Stimulated activated CD8-positive, alpha-beta memory T cell treated with anti-CD3 and anti-CD28 coated beads, Interleukin-15, amount 100 ng/mL, for 24 hours (primary cell): ENCODE results near the gene DPT.
"Not testable (repeated sequence)": the region's sequence is repeated elsewhere in the genome, so short reads cannot be mapped to it uniquely, and the experiment has no call there.

Source experiments
- DNase-seq: peaks from one replicate; pipeline ENCODE4 v3.0.0-alpha.2; 2020; ENCODE audit warnings: low read depth

Gene DPT

DNA sequence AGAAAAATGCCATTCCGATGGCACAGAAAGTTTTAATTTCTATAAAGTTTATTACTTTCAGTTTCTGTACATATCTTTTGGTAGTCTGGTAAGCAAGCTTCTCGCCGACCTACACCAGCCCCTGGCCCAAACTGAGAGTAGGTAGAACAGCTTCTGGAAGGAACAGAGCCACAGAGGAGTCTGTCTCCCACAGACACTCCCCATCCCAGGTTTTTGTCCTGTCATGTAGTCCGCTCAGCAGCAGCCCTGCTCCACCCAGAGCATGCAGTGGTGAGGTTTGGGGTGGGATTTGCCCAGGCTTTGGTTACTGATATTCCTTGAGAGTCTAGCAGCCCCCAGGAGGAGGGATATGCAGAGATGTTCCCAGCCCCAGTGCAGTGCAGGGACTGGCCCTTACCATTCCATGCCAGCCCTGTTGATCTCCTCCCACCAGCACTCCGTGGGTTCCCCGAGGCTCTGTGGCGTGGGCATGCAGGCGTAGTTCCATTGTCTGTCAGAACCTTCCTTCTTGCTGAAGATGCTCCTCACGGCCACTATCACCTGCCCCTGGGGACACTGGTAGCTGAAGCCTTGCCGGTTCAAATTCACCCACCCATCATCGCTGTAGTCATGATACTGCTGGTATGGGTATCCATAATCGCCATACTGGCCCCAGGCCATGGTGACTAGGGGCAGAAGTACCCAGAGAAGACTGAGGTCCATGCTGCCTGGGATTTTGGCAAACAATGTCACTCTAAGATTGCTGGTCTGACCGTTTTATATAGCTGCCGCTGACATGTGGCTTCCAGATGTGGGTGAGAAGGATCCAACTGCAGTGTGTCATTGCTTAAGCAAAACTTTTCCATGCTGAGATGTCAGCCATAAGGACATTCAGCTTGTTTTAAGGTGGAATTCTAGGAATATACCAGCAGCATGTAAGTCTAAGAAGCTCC lies at the start of gene DPT:
DPT (minus strand) TSS at position 734 of the 932 bp plus-strand sequence; CDS start at position 702, 32 bp downstream.
- DNase-seq, result no peak

DNA sequence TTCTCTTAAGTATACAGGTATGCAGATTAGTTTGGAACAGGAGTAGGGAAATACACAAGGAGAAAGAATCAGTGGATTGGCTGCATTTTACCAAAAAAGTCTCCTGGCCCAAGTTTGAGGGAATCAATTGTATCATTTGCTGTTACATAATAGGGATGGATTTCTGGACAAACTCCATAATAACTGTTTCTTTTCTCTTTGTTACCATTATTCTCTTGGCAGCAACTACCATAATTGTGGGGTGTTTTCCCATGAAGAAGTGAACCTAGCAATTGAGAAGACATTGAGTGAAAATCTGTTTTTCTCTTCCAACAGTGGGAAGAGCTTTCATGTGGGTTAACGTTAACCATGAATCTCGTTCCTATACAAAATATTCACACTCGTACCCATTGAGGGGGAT lies 46.4 kb upstream of the DPT start:
- DNase-seq, result no peak

DNA sequence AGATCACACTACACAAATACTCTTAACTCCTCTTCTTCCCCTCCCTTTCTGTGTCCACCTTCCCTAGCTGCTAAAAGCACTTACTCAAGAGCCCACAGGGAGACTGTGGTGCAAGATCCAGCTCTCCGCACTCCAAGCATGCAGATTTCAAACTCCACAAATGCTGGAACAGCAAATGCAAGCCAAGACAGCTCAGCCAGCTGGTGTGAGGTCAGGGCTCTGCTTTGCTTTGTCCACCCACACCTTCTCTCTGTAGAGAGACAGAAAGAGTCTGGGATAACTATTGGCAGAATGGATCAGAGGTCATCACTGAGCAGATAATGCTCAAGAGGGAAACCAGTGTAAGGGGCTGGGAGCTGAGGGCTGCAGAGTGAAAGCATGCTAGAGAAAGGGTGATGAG lies 45.2 kb upstream of the DPT start:
- no peak for DNase-seq

DNA sequence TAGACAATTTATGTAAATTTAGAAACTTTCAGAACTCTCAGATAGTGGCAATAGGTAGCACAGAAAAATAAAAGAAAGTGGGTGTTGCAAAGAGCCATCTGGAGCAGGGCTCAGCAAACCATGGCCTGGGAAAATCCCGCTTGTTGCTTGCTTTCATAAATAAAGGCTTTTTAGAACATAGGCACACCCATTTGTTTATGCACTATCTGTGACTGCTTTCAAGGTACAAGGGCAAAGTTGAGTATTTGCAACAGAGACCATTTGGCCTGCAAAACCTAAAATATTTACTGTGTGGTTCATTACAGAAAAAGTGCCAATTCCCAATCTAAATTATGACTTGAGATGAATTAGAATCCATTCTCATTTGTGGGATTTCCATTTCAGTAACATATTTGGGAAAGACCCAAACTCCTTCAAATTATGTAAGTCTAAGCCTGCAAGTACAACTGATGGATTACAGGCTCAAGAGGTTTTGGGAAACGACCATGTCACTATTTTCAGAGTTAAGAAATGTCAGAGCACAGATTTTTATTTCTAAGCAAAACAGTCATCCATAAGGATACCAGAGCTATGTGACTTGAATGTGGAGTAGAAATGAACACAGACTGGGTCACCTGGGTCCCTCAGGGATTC lies 43.5 kb upstream of the DPT start:
- no peak for DNase-seq

DNA sequence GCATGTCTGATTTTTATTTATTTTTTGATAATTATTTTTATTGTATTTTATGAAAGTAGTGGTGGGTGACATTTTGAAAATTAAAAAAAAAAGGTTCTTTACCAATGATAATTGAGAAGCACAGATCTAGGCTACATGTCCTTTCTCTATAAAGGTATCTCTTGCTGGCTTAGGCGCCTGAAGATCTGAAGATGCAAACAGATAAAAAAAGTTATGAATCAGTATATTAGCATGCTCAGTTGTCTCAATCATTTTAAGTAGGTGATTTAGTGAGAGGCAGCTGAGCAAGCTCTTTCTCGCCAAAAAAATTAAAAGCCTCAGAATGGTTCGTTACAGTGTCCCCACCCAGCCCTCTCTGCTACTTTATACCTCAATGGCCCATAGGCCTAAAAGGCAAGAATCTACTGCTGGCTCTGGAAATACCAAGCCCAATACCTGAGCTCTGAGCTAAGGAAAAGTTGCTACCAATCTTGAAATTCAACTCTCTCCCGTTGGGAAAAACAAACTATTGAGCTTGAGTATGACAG lies 42.2 kb upstream of the DPT start:
- DNase-seq, result no peak

DNA sequence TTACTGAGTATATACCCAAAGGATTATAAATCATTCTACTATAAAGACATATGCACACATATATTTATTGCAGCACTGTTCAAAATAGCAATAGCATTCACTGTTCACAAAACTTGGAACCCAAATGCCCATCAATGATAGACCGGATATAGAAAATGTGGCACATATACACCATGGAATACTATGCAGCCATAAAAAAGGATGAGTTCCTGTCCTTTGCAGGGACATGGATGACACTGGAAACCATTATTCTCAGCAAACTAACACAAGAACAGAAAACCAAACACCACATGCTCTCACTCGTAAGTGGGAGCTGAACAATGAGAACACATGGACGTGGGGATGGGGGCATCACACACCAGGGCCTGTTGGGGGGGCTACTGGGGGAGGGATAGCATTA lies 40.9 kb upstream of the DPT start:
- not testable (repeated sequence) for DNase-seq

DNA sequence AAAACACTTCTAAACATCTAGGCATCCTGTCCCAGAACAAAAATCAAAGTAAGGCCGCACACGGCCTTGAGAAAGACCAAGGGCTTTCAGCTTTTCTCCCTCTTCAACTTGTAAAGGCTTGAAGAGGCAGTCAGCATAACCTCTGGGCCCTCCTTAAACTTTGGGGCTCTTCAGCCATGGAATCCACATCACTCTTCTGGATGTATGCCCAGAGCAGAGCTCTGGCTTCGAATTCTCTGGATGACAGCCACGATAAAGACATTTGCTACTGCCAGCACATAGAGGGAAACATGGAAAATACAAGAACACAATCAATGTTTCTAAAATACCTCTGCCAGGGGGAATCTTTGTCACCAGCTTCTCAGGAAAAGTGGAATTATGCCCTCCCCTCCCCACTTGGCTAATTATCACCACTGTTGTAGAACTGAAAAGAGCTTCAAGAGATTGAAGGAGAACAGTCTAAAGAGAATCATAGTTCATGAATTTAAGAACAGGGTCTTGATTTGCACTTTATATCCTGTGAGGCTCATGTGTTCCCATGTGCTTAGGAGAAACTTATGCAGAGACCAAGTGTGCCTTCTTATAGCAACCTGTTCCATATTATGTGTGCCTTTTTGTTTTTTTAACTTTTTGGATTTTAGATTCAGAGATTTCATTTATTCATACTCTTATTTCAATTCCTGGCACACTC lies 39.0 kb upstream of the DPT start:
- no peak for DNase-seq

DNA sequence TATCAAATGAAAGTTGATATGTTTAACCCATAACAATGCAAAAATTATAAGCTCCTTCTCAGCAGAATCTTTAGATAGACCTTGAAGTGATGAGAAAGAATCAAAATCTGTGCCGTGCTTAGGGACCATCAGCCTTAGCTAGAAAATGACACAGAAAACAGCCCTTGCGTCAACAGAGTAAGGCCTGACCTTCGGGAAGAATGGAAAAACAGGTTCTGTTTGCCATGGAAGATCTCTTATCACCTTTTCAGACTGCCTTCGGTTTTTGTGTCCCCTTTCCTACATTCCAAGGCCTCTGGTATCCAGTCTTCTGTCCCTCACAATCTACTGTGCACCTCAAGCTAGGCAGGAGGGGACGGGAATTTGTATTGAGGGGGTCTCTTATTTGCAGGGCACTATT lies 37.6 kb upstream of the DPT start:
- DNase-seq, result no peak

DNA sequence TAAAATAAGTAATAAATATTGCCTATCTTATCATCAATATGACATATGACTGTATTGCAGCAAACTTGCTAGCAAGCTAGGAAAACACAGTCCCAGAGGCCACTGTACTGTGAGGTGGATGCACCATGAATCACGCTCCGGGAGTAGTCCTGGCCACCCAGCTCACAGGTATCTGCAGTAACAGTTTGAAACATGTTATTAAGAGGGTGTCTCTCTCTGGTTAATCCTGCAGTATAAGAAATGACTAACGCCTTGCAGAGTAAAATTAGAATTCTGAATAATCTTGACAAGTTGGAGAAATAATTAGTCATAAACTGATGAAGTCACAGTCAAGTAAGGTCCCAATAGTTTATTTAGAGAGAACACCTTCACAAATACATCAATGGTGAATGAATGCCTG lies 34.0 kb upstream of the DPT start:
- DNase-seq, result no peak

DNA sequence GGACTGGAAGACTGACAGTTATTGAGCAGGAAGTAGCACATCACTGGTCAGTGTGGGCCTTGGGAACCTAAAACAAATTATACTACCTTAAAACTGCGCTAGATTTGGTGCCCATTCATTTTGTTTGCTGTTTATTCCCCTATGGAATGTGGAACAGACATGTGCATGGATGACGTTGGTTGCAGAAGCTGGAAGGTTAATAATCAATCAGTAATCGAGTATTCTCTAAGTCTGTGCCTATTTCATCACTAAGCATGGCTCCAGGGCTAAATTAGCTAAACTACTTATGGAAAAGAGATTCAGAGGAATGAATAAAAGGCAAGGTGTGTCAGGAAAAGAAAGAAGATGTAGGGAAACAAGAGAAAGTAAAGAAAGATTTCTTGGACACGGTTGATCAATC lies 33.5 kb upstream of the DPT start:
- DNase-seq, result no peak

DNA sequence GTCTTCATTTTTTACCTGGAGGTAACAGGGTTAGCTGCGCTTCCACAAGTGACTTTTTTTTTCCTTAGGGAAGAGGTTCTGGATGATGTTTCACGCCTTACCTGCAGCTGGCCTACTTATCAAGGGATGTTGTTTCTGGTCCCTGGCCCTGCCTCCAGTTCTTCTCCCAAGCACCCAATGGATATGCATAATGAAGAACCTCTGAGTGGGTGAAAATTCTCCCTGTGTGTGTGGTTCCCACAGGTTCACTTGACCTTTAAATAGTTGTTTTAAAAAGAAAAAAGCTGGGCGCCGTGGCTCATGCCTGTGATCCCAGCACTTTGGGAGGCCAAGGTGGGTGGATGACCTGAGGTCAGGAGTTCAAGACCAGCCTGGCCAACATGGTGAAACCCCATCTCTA lies 31.8 kb upstream of the DPT start:
- no peak for DNase-seq

DNA sequence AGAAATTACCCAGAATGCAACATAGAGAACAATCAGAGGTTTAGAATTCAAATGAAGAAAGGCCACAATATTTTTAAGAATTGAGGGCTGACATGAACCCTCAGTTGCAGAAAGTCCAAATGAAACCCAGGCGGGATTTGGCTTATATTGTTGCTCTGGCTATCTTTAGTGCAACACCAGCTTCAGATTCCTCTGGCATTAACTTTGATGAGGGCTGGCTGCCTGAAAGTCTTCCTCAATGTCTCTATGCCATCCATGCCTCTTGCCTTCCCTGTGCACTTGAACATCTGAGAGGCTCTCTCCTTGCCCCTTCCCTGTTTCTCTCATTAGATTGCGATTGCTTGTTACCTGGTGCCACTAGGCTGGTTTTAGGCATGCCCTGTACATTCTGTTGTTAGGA lies 31.2 kb upstream of the DPT start:
- no peak for DNase-seq

DNA sequence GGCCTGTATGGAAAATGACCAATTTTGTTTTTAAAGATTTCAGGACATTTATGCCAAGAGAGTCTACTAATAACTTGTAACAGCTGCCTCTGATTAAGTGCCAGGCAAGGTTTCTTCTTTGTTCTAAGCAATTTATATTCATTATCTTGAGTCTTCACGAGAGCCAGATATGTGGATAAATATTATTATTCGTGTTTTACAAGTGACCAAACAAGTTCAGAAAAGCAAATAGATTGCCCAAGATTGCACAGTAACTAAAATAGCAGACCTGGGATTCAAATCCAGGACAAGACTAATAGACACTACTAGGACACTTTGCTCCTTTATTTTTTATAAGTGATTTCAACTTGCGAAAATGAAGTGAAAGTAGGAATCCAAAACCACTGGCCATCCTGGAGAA lies 30.1 kb upstream of the DPT start:
- DNase-seq, result no peak

DNA sequence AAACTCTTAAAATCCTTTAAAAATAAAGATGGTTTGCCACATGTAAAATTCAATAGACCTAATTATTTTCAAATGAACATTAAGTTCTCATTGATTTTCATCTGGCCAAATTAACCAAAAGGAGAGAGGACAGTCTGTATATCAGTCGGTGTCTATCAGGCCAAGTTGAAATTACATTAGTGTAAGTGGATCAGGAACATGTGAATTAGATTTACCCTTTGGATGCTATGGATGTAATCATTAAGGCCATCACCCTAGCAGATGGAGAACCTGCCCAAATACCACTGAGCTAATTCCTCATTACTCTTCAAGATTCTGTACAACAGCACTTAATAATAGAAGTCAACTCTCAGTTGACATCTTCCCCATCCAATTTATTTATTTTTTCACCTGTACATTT lies 29.5 kb upstream of the DPT start:
- no peak for DNase-seq

DNA sequence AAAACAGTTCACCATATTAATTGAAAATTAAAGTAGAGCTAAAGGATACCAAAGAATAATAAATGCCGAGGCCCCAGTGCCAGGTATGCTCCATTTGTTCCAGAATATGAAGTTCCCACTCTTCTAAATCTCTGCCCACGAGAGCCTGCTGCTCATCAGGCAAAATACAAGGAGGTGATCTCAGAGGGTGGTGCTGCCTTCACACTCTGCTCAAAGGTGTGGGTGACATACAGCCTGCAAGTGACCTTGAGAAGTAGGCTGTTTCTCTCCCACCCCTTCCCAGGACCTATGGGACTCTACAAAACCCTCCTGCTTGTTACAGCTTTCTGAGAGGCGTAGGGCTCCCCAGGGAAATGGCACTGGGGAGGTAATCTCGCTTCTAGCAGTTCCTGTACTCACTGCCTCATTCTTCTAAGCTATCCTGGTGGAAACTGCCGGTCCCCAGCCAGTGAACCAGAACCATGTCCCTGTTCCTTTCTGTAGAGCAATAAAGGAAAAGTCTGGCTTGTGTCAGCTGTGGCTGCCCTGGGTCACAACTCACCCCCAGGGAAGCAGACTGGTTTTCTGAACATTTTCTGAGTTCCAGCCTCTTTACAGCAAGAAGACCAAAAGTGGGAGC lies 26.9 kb upstream of the DPT start:
- DNase-seq, result no peak

DNA sequence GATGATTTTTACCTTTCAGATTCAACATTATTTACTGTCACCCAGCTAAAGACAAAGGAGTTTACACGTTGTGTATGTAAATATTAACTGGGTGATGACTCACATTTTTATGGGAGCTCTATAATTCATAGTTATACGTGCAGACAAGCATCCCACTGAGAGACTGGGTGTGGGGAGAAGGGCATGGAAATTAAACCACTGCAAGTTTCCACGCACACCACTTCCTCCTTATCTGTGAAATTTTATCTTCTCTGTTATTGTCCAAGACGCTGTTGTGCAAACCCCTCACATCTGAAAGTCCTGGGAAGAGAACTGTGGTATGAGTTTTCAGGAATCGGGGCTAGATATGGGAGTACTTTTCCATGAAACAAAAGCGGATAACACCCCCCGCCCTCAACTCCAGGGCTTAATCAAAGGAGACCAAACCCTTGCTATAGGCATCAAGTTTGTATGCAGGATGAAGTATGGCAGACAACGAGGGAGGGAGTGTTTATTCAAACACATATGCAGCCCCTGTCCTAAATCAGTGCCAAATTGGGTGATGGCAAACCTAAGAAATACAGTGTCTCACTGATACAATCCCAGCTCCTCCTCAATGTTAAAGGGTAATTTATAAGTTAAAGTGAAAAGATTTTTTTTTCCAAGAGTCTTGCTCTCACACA lies 23.3 kb upstream of the DPT start:
- DNase-seq, result no peak

DNA sequence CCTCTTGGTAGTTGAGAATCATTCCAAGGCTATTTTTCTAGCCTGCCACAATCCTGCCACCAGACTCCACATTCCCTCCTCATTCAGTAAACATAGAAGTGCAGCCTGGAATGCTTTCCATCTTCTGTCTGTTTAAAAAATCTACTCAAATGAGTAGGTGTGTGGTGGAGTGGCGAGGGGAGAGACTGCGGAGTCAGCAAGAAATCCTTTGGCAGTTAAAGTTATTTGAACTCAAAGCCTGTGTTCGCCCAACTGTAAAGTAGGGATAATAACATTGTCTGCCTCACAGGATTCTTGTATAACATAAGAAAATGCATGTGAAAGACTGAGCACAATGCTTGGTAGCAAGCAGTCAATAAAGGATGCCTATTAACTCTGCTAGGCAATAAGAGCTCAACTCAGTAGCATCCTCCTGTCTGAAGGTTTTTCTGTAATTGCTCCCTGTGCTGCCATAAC lies 22.2 kb upstream of the DPT start:
- DNase-seq, result no peak

DNA sequence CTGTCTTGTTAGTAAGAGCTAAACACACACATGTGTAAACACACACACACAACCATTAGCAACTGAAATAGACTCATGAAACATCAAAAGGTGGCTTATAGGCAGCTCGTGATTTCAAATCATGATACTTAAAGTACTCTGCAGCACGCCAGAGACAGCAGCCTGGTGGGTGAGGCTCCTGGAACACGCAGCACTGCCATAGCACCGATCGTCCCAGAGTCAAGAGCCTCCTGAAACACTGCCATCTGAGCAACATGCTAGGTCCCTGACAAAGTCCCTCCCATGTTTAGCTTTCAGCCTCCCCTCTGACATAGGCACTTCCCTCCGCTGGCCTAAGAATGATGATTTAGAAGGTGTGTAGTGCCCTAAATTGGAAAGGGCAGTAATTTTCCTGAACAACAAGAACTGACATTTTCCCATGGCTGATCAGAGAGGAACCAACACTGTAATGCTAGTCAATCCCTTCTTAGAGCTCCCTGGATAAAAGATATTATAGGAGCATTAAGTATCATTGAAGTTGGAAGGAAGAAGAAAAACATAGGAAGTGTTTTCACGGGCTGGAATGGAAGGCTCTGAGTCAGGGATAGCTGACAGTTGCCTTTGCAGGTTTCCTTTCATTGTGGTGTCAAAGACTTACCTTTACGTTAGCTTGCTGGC lies 14.1 kb upstream of the DPT start:
- no peak for DNase-seq

DNA sequence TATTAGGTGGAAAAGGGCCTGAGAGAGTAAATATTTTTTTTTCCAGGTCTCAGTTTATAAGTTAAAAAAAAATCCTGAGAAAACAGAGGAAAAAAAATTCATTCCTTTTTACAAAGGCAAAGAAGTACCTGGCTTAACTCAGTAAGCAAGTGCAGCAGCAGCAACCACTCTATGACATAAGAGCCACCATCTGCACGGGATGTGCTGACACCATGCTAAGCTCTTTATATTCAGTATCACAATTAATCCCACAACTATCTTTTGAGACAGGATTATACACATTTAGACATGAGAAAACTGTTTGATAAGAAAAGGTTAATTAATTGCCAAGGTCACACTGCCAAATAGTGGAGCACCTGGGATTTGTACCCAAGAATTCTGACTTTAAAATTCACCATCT lies 13.4 kb upstream of the DPT start:
- DNase-seq, result no peak

DNA sequence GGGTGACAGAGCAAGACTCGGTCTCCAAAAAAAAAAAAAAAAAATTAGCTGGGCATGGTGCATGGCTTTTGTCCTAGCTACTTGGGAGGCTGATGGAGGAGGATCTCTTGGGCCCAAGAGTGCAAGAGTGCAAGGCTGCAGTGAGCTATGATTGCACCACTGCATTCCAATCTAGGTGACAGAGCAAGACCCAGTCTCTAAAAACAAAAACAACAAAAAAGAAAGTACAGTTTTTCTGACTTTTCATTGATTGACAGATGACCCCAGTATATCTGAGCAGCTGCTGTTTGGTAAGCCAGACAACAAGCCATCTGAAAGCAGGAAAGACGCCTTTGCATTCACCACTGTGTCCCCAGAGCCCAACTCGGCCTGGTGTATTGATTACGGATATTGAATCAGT lies 10.9 kb upstream of the DPT start:
- DNase-seq, result no peak

DNA sequence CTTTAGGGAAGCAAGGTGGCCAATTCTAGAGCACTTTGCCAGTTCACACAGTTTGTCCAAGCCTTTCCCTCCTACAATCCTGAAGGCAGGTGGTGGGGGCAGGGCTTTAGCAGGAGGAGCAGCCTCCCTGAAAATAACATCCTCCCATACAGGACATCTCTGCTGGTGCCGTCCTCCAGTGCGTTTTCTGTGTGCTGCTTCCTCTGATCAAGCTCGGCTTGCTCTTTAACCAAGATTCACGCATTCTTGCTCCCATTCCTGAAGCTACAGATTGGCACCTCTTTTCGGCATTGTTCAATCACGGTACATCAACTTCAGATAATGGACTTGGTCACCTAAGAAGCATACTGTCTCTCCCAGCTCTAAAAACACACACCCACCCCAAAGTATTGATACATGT lies 7.5 kb upstream of the DPT start:
- no peak for DNase-seq
